ENCODE data around the gene KLF6.

KLF6 gene

DNA sequence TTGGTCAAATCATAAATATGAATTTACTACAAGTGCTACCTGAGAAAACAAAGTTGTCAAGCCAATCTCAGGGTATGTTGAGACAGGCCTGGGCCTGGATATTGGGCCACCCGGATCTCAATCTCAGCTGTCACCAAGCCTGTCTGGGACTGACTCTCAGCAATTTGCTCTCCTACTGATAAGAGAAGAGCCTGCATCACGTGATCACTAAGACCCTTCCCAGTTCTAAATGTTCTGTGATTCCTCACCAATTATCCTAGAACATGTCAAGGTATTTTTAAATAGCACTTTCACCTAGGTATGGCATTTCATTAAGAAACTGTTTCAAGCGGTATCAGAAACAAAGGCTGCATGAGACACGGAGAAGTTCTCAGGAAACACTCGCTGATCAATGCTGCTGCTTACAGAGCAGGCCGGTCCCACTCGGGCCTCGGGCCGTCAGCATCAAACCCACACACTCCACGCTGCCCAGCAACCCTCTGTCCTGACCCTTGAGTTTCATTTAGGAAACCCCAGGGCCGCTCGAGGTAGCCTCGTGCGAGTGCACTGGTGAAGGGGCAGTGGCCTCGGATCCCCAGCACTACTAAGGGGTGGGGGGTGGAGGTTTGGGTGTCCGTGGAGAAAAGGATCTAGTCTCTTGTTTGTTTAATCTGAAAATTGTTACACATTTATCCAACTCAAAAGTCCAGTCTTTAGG is 4.1 kb downstream of the KLF6 start:
- TF ChIP-seq POLR2A (IDR thresholded peaks at IDR 0.05; ENCODE audit: low read length) (peak; percentile 11), GATA1 (IDR thresholded peaks at IDR 0.05; ENCODE audit: low read depth, low read length) (no peak)
- peak in 1 of 2 experiments; percentile 19 for DNase-seq

DNA sequence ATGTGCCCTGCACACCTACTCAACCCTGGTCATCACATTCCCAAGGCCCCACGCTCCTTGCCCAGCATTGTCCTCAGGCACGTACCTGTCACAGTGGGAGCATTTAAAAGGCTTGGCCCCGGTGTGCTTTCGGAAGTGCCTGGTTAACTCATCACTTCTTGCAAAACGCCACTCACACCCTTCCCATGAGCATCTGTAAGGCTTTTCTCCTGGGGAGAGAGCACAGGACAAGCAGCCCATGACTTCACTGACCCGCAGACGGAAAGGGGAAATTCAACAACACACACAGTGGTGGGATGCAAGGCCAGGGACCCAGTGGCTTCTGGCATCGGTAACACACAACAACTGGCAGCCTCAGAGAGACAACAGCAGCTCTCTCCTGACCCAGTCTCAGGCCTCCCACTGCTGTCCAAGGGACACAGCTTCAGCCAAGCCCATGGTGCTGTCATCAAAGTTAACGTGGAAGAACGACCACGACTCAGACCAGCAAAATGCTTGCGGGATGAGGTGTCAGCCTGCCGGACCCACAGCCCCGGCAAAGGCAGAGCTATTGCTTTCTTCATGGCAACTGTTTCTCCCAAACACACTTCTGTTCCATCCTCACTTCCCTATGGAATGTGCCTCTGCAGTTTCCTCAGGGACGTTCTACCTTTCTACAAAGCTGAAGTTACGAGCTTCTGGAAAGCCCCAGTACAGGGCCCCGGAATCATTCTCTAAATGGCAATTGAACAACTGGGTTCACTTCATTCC is 4.8 kb downstream of the KLF6 start:
- TF ChIP-seq GATA1 (IDR thresholded peaks at IDR 0.05; ENCODE audit: low read depth, low read length) (no peak), POLR2A (IDR thresholded peaks at IDR 0.05; ENCODE audit: low read length) (no peak)
- peak in 1 of 2 experiments; percentile 31 for DNase-seq

DNA sequence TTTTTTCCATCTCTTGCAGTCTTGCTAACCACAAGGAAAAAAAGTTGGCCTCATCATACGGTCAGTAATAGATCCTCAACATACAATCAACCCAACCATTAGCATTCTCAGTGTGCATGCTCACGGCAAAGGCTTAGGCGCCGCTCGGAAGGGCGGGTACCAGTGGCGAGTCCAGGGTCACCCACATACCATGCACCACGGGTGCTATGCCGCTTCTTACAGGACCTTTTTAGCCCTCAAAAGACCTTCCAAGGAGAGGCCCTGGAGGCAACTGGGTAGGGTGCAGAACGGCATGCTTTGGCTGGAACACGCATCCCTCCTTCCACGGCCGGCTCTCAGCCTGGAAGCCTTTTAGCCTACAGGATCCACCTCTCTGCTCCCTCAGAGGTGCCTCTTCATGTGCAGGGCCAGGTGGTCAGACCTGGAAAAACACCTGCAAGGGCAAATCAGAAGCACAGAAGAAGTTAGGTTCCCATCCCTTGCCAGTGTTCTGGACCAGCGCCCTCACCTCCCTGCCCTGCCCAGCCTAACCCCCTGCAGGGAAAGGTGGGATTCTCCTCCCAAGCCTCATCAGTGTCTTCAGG is 5.8 kb downstream of the KLF6 start:
- TF ChIP-seq GATA1 (IDR thresholded peaks at IDR 0.05; ENCODE audit: low read depth, low read length) (no peak), POLR2A (IDR thresholded peaks at IDR 0.05; ENCODE audit: low read length) (no peak)
- DNase-seq, result no peak

DNA sequence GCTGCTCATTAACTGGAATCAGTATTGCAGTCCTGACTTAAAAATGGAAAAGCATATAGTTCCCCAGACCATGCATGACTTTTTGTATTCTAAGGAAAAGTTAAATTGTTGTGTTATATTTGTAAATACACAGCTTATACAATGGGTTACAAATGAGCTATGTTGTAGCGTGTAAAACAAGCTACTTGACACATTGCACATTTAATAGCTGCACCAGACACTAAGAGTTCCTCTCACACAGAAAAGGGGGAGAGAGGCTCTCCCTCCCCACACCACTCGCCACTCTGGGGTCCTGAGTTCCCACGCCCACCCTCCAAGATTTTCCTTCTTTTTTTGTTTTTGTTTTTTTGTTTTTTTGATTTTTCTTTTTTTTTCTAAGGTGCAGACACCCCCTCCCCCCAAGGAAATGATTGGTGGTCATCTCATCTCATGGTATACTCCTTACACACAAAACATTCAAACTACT is 6.3 kb downstream of the KLF6 start:
- no peak for DNase-seq

DNA sequence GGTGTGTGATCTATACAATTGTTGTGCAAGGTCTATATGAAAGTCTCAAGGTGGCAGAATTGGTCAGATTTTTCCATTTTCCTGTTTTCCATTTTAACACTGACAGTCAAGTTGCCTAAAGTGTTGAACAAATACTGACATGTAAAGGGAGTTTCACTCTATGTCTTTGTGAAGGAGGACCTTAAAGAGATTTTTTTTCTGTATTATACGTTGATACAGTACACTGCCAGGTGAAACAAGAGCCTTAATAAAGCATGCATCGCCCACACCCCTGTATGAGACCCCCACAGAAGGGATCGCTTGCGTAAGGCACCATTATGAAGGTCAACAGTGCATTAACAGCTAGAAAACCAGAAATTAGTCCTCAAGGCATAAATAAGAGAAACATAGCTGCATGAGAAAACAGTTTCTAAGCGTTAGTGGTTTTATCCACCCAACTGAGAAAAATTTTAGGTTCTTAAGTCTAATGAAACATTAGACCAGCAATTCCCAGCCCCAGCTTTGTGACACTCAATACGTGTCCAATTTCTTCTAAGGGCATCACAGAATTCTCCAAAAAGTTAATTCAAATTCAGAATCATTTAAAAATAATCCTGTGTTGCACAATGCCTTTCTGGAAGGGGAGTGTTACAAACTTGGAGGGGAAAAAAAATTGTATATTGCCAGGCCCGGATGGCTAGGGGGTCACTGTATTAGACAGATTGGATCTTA is 6.9 kb downstream of the KLF6 start:
- no peak for TF ChIP-seq GATA1 (IDR thresholded peaks at IDR 0.05; ENCODE audit: low read depth, low read length)
- peak; percentile 28 for TF ChIP-seq POLR2A (IDR thresholded peaks at IDR 0.05; ENCODE audit: low read length)
- peak in 1 of 2 experiments; percentile 19 for DNase-seq

More for the DNA sequence above, 6.3 kb downstream of the KLF6 start:
- TF ChIP-seq POLR2A (IDR thresholded peaks at IDR 0.05; ENCODE audit: low read length), result peak; percentile 18
- no peak for TF ChIP-seq GATA1 (IDR thresholded peaks at IDR 0.05; ENCODE audit: low read depth, low read length)

DNA sequence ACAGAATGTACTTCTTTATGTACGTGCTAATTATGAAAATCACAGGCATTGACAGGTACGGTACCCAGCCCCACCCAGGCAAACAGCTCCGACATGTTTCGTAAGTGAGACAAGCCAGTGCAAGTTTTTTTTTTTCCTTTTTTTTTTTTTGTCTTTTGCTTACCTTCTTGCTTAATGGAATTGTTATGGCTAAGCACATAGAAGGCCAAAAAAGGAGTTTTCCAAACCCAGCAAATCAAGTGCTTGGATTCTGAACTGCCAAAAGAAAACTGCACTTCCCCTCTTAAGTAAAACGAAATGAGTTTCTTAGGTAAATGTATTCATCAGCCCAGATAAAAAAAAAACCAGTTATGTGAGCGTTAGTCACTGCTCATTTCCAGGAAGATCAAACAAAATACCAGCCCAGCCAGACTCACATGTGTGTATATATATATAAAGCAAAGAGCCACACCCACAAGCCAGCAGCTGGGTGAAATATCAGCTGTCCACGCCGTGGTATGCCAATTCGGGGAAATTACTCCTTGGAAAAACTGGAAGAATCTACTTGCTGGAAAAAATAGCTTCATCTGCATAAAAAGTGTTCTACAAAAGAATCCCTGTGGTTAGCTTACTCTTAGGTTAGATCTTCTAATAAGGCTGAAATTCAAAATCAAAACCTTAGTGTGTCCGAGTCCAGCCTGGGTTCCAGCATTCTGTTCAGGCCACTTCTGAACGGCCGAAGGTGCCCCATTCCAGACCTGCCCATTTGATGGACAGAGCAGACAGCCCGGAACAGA is 8.0 kb downstream of the KLF6 start:
- DNase-seq, result peak in 1 of 2 experiments; percentile 32
- no peak for TF ChIP-seq POLR2A (IDR thresholded peaks at IDR 0.05; ENCODE audit: low read length)

DNA sequence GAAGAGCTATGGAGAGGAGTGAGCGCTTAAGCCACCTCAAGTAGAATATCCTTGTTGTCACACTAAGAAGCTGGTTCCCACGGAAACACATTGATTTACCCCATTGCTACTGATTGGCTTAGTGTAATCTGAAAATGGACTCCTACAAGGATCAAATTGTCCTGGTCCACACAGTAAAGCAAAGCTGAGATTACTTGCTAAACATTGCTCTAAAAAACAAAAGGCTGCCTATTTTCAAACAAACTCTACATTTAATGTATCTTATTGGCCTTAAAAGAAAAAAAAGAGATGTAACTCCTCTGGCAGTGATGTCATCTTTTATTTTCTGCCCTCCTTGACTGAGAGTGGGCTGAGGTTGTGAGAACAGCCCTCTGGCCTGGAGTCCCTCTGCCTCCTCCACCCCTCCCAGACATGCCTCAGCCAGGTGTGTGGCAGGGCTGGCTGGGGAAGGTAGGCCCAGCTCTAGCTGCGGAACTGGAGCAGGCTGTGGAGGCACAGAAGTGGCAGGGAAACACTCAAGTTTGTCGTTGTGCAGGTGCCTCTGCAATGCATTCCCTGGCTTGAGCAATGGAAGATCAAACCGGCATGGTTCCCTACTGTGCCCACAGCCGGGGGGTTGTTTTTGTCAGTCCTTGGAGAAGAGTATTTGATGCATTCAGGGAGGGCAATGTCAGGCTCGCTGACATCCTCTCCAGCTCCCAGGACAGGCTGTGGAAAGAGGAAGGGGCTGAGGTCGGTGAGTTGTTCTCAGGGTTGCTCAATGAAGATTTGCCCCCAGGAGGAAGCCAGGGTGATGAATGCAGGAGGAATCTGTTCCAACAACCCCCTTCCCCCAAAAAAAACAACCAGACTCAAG is 9.1 kb downstream of the KLF6 start:
- DNase-seq, result peak in 1 of 2 experiments; percentile 48
- TF ChIP-seq POLR2A (IDR thresholded peaks at IDR 0.05; ENCODE audit: low read length) (peak; percentile 76), GATA1 (IDR thresholded peaks at IDR 0.05; ENCODE audit: low read depth, low read length) (no peak)

DNA sequence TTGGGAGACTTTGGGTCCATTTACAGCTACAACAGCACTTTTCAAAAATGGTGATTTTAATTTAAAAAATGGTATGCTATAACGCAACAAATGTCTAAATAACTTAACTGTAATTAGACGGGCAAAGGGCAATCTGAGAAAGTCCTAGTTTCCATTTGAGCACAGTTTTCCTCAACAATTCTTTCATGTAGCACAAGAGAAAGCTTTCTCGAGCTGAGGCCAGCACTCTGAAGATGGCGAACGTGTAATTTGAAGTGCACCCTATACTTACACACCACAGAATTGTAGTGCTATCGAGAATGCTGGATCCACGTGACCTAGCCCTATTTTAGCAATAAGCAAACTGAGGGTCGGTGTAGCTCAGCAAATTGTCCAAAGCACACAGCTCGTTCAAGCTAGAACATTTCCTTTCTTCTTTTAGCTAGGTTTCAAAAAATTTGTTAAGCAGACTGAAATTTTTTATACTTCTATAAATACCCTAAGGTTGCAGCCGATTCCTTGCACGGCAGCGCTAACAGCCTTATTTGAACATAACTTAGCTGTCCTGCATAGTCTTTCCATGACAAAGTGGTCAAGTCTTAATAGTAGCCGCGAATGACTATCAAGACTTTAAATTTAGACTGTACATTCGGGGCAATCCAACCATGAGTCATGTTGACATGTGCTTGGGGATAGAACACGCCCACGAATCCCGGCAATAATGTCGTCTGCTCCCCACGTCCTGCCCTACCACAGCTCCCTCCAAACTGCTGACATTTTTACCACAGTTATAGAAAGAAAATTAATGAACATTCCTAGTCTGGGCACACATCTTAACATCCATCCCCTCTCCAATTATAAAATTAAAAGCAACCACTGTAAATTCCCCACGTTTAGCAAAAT is 10.0 kb downstream of the KLF6 start:
- TF ChIP-seq GATA1 (IDR thresholded peaks at IDR 0.05; ENCODE audit: low read depth, low read length) (no peak), POLR2A (IDR thresholded peaks at IDR 0.05; ENCODE audit: low read length) (no peak)
- peak in 1 of 2 experiments; percentile 50 for DNase-seq

DNA sequence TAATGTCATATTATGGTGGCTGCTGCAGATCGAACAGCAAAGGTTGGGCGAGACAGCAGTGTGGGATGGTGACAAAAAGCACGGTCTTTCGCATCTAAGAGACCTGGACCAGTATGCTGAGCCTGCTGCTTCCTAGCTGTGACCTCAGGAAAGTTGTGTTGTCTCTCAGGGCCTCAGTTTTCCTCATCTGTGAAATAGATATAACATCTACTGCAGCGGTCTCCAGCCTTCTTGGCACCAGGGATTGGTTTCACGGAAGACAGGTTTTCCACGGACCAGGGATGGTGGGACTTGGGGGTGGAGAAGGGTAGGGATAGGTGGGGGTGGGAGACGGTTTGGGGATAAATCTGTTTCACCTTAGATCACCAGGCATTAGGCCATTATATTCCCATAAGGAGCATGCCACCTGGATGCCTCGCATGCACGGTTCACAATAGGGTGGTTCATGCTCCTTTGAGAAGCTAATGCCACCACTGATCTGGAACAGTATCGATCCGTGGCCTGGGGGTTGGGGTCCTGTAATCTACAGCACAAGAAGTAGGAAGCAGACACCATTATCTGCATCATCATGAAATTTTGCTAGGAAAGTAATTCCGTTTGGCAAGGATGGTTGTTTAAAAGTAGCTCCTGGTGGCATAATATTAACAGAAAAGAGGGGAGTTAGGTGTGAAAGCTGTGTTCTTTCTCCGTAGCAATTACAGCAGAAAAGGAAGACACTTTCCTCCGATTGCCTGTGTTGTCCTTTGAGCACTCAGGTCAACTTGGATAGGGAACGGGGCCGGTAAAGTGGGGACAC is 10.8 kb downstream of the KLF6 start:
- peak in 1 of 2 experiments; percentile 32 for DNase-seq
- no peak for TF ChIP-seq POLR2A (IDR thresholded peaks at IDR 0.05; ENCODE audit: low read length)
- no peak for TF ChIP-seq GATA1 (IDR thresholded peaks at IDR 0.05; ENCODE audit: low read depth, low read length)

DNA sequence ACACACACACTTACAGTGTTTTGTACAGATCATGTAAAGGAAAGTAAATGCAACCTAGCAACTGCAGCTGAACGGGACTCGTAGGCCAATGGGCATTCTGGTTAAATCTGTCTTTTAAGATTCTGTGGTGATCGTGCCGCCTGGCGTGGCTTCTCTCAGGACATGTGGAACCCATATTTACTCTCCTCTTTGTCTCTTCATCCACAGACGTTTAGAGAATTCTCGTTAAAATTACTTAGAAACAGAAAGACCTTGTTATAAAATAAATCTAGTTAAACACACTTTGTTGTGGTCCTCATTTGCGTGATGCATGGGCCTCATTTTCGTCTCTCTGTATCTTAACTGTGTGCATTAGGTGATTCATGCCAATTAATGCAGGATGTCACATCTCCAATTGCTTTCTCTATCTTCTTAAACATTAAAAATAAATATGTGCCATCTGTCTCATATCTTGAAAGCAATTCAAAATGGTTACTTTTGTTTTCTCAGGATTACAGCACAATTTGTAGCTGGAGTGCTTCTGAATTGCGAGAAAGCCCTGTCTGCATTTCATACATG is 11.5 kb downstream of the KLF6 start:
- no peak for DNase-seq
- TF ChIP-seq GATA1 (IDR thresholded peaks at IDR 0.05; ENCODE audit: low read depth, low read length) (no peak), POLR2A (IDR thresholded peaks at IDR 0.05; ENCODE audit: low read length) (no peak)

All from erythroblast (primary cell).